ENCODE results near the gene RSPH6A.

The RSPH6A gene

DNA sequence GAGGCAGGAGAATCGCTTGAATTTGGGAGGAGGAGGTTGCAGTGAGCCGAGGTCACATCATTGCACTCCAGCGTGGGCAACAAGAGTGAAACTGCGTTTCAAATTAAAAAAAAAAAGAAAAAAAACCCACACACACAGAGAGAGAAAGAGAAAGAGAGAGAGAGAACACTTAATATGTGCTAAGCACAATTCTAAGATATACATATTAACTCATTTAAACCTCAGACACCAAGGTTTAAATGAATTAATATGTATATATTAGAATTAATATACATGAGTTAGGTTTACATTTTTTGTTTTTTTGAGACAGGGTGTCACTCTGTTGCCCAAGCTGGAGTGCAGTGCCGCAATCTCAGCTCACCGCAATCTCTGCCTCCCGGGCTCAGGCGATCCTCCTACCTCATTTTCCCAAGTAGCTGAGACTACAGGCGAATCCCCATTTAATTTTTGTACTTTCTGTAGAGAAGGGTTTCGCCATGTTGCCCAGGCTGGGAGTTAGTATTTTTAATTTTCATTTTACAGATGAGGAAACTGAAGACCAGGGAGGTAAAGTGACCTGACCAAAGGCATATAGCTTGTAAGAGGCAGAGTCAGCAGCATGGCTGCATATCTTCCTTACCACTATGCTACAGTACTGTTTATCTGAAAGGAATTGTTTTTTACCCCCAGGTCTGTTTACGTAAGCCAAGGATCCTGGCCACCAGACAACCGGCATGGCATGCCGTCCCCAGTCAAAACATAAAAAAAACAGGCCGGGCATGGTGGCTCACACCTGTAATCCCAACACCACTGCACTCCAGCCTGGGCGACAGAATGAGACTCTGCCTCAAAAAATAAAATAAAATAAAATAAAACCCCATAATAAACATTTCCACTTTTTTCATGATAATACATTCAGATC lies 45.5 kb upstream of the RSPH6A start:
- no peak for TF ChIP-seq CTCF (conservative IDR thresholded peaks at IDR 0.05; ENCODE audit: control insufficient read depth, insufficient read depth, low read depth, low read length)
- no peak overlapping the region for H3K4me3 ChIP-seq (ENCODE audit: control insufficient read depth, low read depth, low read length)
- DNase-seq (ENCODE audit: low read depth), result no peak

- no peak overlapping the region for H3K4me3 ChIP-seq (ENCODE audit: control insufficient read depth, low read depth, low read length)
- no peak for DNase-seq (ENCODE audit: low read depth)
- no peak for TF ChIP-seq CTCF (conservative IDR thresholded peaks at IDR 0.05; ENCODE audit: control insufficient read depth, insufficient read depth, low read depth, low read length)
Observed at GRCh38 chr19:45854167-45854778, 39.2 kb upstream of the RSPH6A start.

GRCh38 chr19:45852983-45853382 lies 37.9 kb upstream of the RSPH6A start:
- peak; percentile 15 for DNase-seq (ENCODE audit: low read depth)
- TF ChIP-seq CTCF (conservative IDR thresholded peaks at IDR 0.05; ENCODE audit: control insufficient read depth, insufficient read depth, low read depth, low read length), result no peak
- no peak overlapping the region for H3K4me3 ChIP-seq (ENCODE audit: control insufficient read depth, low read depth, low read length)

DNA sequence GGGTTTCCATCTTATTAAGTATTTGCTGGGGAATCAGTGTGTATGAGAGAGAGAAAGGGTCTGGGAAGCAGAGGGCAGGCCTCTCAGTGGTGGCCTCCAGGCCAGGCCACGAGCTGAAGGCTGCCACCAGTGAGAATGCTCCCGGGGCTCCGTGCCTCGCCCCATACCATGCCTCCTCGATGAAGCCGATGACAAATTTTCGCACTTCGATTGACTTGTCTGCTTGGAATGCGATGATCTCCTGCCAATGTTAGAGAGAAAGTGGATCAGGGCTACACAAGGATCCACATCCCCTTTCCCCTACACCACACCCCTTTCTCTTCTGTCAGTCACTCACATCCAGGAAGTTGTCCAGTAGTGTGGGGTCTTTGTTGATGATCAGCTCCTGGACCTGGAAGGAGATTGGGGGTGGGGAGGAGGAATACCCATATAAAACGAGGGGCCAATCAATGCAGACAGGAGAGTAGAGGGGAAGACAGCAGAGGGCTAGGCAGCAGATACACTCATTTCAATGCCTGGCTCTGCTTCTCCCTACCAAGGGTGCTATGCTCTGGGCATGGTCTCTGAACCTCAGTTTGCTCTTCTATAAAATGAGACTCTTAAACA lies 37.1 kb upstream of the RSPH6A start:
- TF ChIP-seq CTCF (conservative IDR thresholded peaks at IDR 0.05; ENCODE audit: control insufficient read depth, insufficient read depth, low read depth, low read length), result no peak
- DNase-seq (ENCODE audit: low read depth), result peak; percentile 67
- no peak overlapping the region for H3K4me3 ChIP-seq (ENCODE audit: control insufficient read depth, low read depth, low read length)

- DNase-seq (ENCODE audit: low read depth), result peak; percentile 6
- TF ChIP-seq CTCF (conservative IDR thresholded peaks at IDR 0.05; ENCODE audit: control insufficient read depth, insufficient read depth, low read depth, low read length), result peak; percentile 36
- H3K4me3 ChIP-seq (ENCODE audit: control insufficient read depth, low read depth, low read length), result no peak overlapping the region
Observed at GRCh38 chr19:45848922-45849321, 33.8 kb upstream of the RSPH6A start.

DNA sequence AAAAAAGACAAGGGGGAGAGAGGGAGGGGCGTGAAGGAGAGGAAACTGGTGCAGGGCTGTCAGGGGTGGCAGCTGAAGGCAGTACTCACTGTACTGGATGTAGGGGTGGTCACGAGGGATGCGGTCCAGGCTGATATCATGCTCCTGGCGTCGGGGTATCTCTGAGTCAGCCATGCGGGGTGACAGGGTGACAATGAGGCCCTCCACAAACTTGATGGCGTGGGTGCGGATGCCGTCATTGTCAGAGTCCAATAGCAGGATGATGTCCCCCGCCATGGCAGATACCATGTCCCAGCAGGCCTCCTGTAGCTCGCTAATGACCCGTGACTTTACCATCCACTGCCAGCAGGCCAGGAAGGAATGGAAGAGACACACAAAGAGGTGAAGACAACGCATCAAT lies 32.6 kb upstream of the RSPH6A start:
- no peak for TF ChIP-seq CTCF (conservative IDR thresholded peaks at IDR 0.05; ENCODE audit: control insufficient read depth, insufficient read depth, low read depth, low read length)
- no peak for DNase-seq (ENCODE audit: low read depth)
- no peak overlapping the region for H3K4me3 ChIP-seq (ENCODE audit: control insufficient read depth, low read depth, low read length)
